Measurements from ENCODE around the gene SRGAP1.
"Not testable (repeated sequence)": the region's sequence is repeated elsewhere in the genome, so short reads cannot be mapped to it uniquely, and the experiment has no call there.

The SRGAP1 gene

GRCh38 chr12:64131456-64131855 lies 287.0 kb downstream of the SRGAP1 start:
- not testable (repeated sequence) for DNase-seq

GRCh38 chr12:64132672-64133071 lies 288.2 kb downstream of the SRGAP1 start:
- not testable (repeated sequence) for DNase-seq

- DNase-seq: no peak
Observed at GRCh38 chr12:64137117-64137516, 292.6 kb downstream of the SRGAP1 start.

- DNase-seq: no peak
Observed at GRCh38 chr12:64139021-64139420, 294.5 kb downstream of the SRGAP1 start.

- DNase-seq: no peak
Observed at GRCh38 chr12:64142382-64142781, 297.9 kb downstream of the SRGAP1 start.

GRCh38 chr12:64142784-64143183 lies 298.3 kb downstream of the SRGAP1 start:
- no peak for DNase-seq

GRCh38 chr12:64145226-64145625 lies 300.7 kb downstream of the SRGAP1 start:
- DNase-seq: no peak

GRCh38 chr12:64147011-64147631 lies 302.6 kb downstream of the SRGAP1 start:
- no peak for DNase-seq

GRCh38 chr12:64147875-64148274 lies 303.4 kb downstream of the SRGAP1 start:
- no peak for DNase-seq

- no peak for DNase-seq
Observed at GRCh38 chr12:64154677-64155076, 310.2 kb downstream of the SRGAP1 start.

GRCh38 chr12:64157110-64157509 lies 312.6 kb downstream of the SRGAP1 start:
- DNase-seq: no peak

- no peak for DNase-seq
Observed at GRCh38 chr12:64160021-64160710, 315.7 kb downstream of the SRGAP1 start.

GRCh38 chr12:64160711-64161060 lies 316.2 kb downstream of the SRGAP1 start:
- DNase-seq: no peak

- DNase-seq: not testable (repeated sequence)
Observed at GRCh38 chr12:64166606-64167005, 322.1 kb downstream of the SRGAP1 start.

- not testable (repeated sequence) for DNase-seq
Observed at GRCh38 chr12:64167041-64167440, 322.5 kb downstream of the SRGAP1 start.

- DNase-seq: peak; percentile 6
Observed at GRCh38 chr12:64170024-64170423, 325.5 kb downstream of the SRGAP1 start.

- DNase-seq: no peak
Observed at GRCh38 chr12:64170730-64171129, 326.2 kb downstream of the SRGAP1 start.

GRCh38 chr12:64171715-64172114 lies 327.2 kb downstream of the SRGAP1 start:
- no peak for DNase-seq

- no peak for DNase-seq
Observed at GRCh38 chr12:64172143-64172970, 327.9 kb downstream of the SRGAP1 start.

- no peak for DNase-seq
Observed at GRCh38 chr12:64173456-64173855, 329.0 kb downstream of the SRGAP1 start.

GRCh38 chr12:64175254-64175945 lies 330.9 kb downstream of the SRGAP1 start:
- DNase-seq: no peak

GRCh38 chr12:64177001-64177400 lies 332.5 kb downstream of the SRGAP1 start:
- DNase-seq: no peak

- DNase-seq: no peak
Observed at GRCh38 chr12:64178122-64178521, 333.6 kb downstream of the SRGAP1 start.
